H9 (cell line): ENCODE data around the gene TMEM209. TPM values are rescaled to one million over a fixed set of nuclear protein-coding genes. Genes with fewer than 3 reads are reported as not detected.

ENCODE experiments used
- DNase-seq: peaks from one replicate; pipeline ENCODE4 v3.0.0-alpha.2; 2017
- H2AFZ ChIP-seq: one replicate; pipeline ENCODE4 v1.6.1; 2013; ENCODE audit warnings: mild to moderate bottlenecking, low read length, control low read depth, moderate library complexity
- H2AK5ac ChIP-seq: 2 replicates; pipeline ENCODE4 v1.6.1; 2013; ENCODE audit warnings: low read length, control low read depth, mixed read lengths; ENCODE audit not compliant: insufficient read length
- H2BK120ac ChIP-seq: one replicate; pipeline ENCODE4 v1.6.1; 2013; ENCODE audit warnings: low read depth, mild to moderate bottlenecking, low read length, control low read depth, inconsistent platforms; ENCODE audit not compliant: poor library complexity, severe bottlenecking
- H2BK12ac ChIP-seq: 2 replicates; pipeline ENCODE4 v1.6.1; 2013; ENCODE audit warnings: low read length, control low read depth, mixed read lengths, low read depth; ENCODE audit not compliant: insufficient read length
- H2BK15ac ChIP-seq: 2 replicates; pipeline ENCODE4 v1.6.1; 2013; ENCODE audit warnings: low read depth, low read length, control low read depth
- H2BK20ac ChIP-seq: one replicate; pipeline ENCODE4 v1.6.1; 2013; ENCODE audit warnings: low read depth, mild to moderate bottlenecking, low read length, control low read depth, inconsistent platforms; ENCODE audit not compliant: poor library complexity, severe bottlenecking
- H2BK5ac ChIP-seq: 2 replicates; pipeline ENCODE4 v1.6.1; 2013; ENCODE audit warnings: low read length, control low read depth, mixed read lengths; ENCODE audit not compliant: insufficient read length
- H3K14ac ChIP-seq: 2 replicates; pipeline ENCODE4 v1.6.1; 2013; ENCODE audit warnings: low read length, control low read depth; ENCODE audit not compliant: insufficient read depth
- H3K18ac ChIP-seq: 2 replicates; pipeline ENCODE4 v1.6.1; 2013; ENCODE audit warnings: low read depth, mild to moderate bottlenecking, mixed read lengths, low read length, control low read depth; ENCODE audit not compliant: insufficient read length
- H3K23ac ChIP-seq: 2 replicates; pipeline ENCODE4 v1.6.1; 2013; ENCODE audit warnings: low read length, control low read depth, mixed read lengths, low read depth; ENCODE audit not compliant: insufficient read length
- H3K23me2 ChIP-seq: 2 replicates; pipeline ENCODE4 v1.6.1; 2013; ENCODE audit warnings: low read depth, mild to moderate bottlenecking, mixed read lengths, low read length, control low read depth; ENCODE audit not compliant: insufficient read length, poor library complexity, severe bottlenecking
- H3K27ac ChIP-seq: 2 replicates; pipeline ENCODE4 v1.5.1; 2013; ENCODE audit warnings: low read length, control low read depth, mixed read lengths, low read depth; ENCODE audit not compliant: insufficient read length
- H3K27me3 ChIP-seq: 2 replicates; pipeline ENCODE4 v1.6.1; 2013; ENCODE audit warnings: low read length, control low read depth, inconsistent platforms; ENCODE audit not compliant: insufficient read depth
- H3K4ac ChIP-seq: 2 replicates; pipeline ENCODE4 v1.6.1; 2013; ENCODE audit warnings: low read depth, mild to moderate bottlenecking, control low read depth, inconsistent platforms, low read length, moderate library complexity
- H3K4me1 ChIP-seq: 2 replicates; pipeline ENCODE4 v1.6.1; 2013; ENCODE audit warnings: low read length, control low read depth, inconsistent platforms; ENCODE audit not compliant: insufficient read depth
- H3K4me2 ChIP-seq: 2 replicates; pipeline ENCODE4 v1.6.1; 2013; ENCODE audit warnings: low read length, control low read depth, mixed read lengths; ENCODE audit not compliant: insufficient read length, insufficient read depth
- H3K56ac ChIP-seq: 2 replicates; pipeline ENCODE4 v1.6.1; 2013; ENCODE audit warnings: low read depth, mild to moderate bottlenecking, mixed read lengths, low read length, control low read depth; ENCODE audit not compliant: insufficient read length
- H3K79me1 ChIP-seq: 2 replicates; pipeline ENCODE4 v1.6.1; 2013; ENCODE audit warnings: low read depth, mild to moderate bottlenecking, moderate library complexity, low read length, control low read depth, inconsistent platforms; ENCODE audit not compliant: insufficient read depth, poor library complexity, severe bottlenecking
- H3K79me2 ChIP-seq: 2 replicates; pipeline ENCODE4 v1.6.1; 2013; ENCODE audit warnings: low read length, control low read depth, inconsistent platforms; ENCODE audit not compliant: insufficient read depth
- H3K9ac ChIP-seq: 2 replicates; pipeline ENCODE4 v1.6.1; 2013; ENCODE audit warnings: low read length, control low read depth, mixed read lengths; ENCODE audit not compliant: insufficient read length; ENCODE audit errors: extremely low read depth
- H3K9me3 ChIP-seq: one replicate; pipeline ENCODE4 v1.6.1; 2013; ENCODE audit warnings: low read depth, low read length, inconsistent platforms; ENCODE audit not compliant: control insufficient read depth
- H3T11ph ChIP-seq: one replicate; pipeline ENCODE4 v1.6.1; 2013; ENCODE audit warnings: mild to moderate bottlenecking, low read length, control low read depth, inconsistent platforms
- H4K20me1 ChIP-seq: one replicate; pipeline ENCODE4 v1.6.1; 2013; ENCODE audit not compliant: control insufficient read depth, insufficient read length, insufficient read depth
- H4K5ac ChIP-seq: 2 replicates; pipeline ENCODE4 v1.6.1; 2013; ENCODE audit warnings: low read depth, mild to moderate bottlenecking, mixed read lengths, low read length, control low read depth; ENCODE audit not compliant: insufficient read length
- H4K8ac ChIP-seq: replicated peaks from 2 replicates; pipeline ENCODE4 v1.6.1; 2013; ENCODE audit warnings: low read length, control low read depth, mixed read lengths, low read depth; ENCODE audit not compliant: insufficient read length
- H4K91ac ChIP-seq: 2 replicates; pipeline ENCODE4 v1.6.1; 2013; ENCODE audit warnings: low read depth, mild to moderate bottlenecking, moderate library complexity, mixed read lengths, low read length, control low read depth; ENCODE audit not compliant: insufficient read length
- H3K27ac Mint-ChIP-seq, 3 experiments: 2 replicates in 2 of 3; 3 replicates in 1 of 3; pipeline ENCODE4 v1.8.0; 2020 to 2021; ENCODE audit warnings: mixed read lengths in 3 of 3, mild to moderate bottlenecking in 1 of 3, moderate library complexity in 1 of 3
- H3K27me3 Mint-ChIP-seq: 2 replicates; pipeline ENCODE4 v1.8.0; 2021; ENCODE audit warnings: low read depth, mild to moderate bottlenecking, moderate library complexity, mixed read lengths
- H3K36me3 Mint-ChIP-seq, 3 experiments: 2 replicates in 2 of 3; 3 replicates in 1 of 3; pipeline ENCODE4 v1.8.0; 2020 to 2021; ENCODE audit warnings: low read depth in 3 of 3, mixed read lengths in 3 of 3; ENCODE audit not compliant: insufficient read depth in 1 of 3
- H3K4me1 Mint-ChIP-seq, 2 experiments: 2 replicates each; pipeline ENCODE4 v1.8.0; 2020; ENCODE audit warnings: mixed read lengths in 2 of 2
- H3K4me3 Mint-ChIP-seq, 2 experiments: 2 replicates in 1 of 2; 3 replicates in 1 of 2; pipeline ENCODE4 v1.8.0; 2020 to 2021; ENCODE audit warnings: mild to moderate bottlenecking in 2 of 2, mixed read lengths in 2 of 2, moderate library complexity in 1 of 2
- H3K9me3 Mint-ChIP-seq, 2 experiments: 2 replicates in 1 of 2; 3 replicates in 1 of 2; pipeline ENCODE4 v1.8.0; 2020; ENCODE audit warnings: mild to moderate bottlenecking in 2 of 2, mixed read lengths in 2 of 2, moderate library complexity in 1 of 2
- CTCF ChIP-seq: fragments of 200-600 bp; sonication (generic); conservative IDR thresholded peaks from 3 replicates; pipeline ENCODE4 v1.8.0; 2021; ENCODE audit warnings: antibody characterized with exemption, mild to moderate bottlenecking
- WGBS: extraction: QIAGEN DNeasy Blood & Tissue Kit; methylation state at CpG from one replicate; pipeline ENCODE4 v1.1.7; 2013; ENCODE audit warnings: missing lambda C conversion rate, low lambda C conversion rate, mixed read lengths; ENCODE audit not compliant: insufficient read length; ENCODE audit errors: extremely low coverage; 5-methylcytosine and 5-hydroxymethylcytosine counted together
- total RNA-seq: library from RNA; stranded (reverse); gene quantifications from 2 replicates; pipeline ENCODE4 v1.2.1, GENCODE V29; 2021

The TMEM209 gene
- total RNA-seq, 1 experiment from 2014 or later, result 30.8 TPM

- H3K4me1 Mint-ChIP-seq, result no peaks in the 10 kb centered on the region
- no peak overlapping the region for H3K4me3 Mint-ChIP-seq
- Histone ChIP-seq H3K4me1 (no peaks in the 10 kb centered on the region), H4K91ac (no peak overlapping the region), H3K9ac (no peak overlapping the region), H3K14ac (no peak overlapping the region), H3K4ac (no peak overlapping the region), H2BK12ac (no peak overlapping the region), H2BK15ac (no peak overlapping the region), H3T11ph (no peak overlapping the region), H3K23ac (no peak overlapping the region), H2BK20ac (no peak overlapping the region), H4K20me1 (no peaks in the 10 kb centered on the region), H2BK5ac (no peak overlapping the region), H3K79me2 (no peaks in the 10 kb centered on the region), H3K23me2 (no peaks in the 10 kb centered on the region), H2AK5ac (no peak overlapping the region), H3K27ac (no peak overlapping the region), H4K8ac (no peak overlapping the region), H3K9me3 (no peaks in the 10 kb centered on the region), H2AFZ (no peak overlapping the region), H3K56ac (no peak overlapping the region), H3K18ac (no peak overlapping the region), H3K27me3 (no peaks in the 10 kb centered on the region), H4K5ac (no peak overlapping the region), H2BK120ac (no peak overlapping the region), H3K4me2 (no peak overlapping the region), H3K79me1 (no peaks in the 10 kb centered on the region)
- no peaks in the 10 kb centered on the region for H3K27me3 Mint-ChIP-seq
- peak overlapping the region in 2 of 3 experiments; percentile 25 to 39; a peak in 2 of 7 replicates for H3K27ac Mint-ChIP-seq
- TF ChIP-seq CTCF, result no peak
- H3K36me3 Mint-ChIP-seq, result peaks cover 23 to 46% (median 43%) of the 10 kb centered on the region in 3 experiments
- WGBS, result no CpG with 5 or more reads among the region's 7 CpGs
- no peak for DNase-seq
- H3K9me3 Mint-ChIP-seq, result peaks cover 4 to 5% of the 10 kb centered on the region in 2 experiments; a peak in 3 of 5 replicates
These were observed 47.5 kb downstream of the TMEM209 start for GRCh38 chr7:130157700-130158099.
